GM19193 (cell line): ENCODE measurements around the gene APP.

ENCODE experiments used
- POLR2A ChIP-seq: IDR thresholded peaks from 4 replicates; pipeline ENCODE4 v1.6.1; 2011; ENCODE audit not compliant: insufficient read depth, insufficient read length; ENCODE audit errors: extremely low read depth

The APP gene

DNA sequence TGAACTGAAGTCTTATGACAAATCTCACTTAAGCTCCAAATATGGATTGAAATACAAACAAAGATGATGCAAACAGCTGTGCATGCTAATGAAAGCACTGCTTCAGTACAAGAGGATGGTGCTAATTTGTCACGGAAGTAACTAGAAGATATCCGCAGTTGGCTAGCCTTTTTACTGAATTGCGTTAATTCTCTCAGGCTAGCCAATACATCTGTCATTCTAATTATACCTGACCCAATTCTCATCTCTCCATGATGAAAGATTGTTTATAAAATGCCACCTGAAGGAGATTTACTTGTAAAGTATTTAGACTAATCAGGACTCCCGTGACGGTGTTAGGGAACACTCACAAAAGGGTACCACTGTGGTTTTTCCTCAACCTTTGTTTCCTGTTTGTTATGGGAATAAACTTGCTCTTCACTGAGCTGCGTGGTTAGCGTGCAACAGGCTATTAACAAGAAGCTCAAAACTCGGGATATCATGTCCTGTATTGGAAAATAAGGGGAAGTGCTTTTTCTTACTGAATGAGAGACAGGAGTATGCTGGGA lies 162.5 kb downstream of the APP start:
- TF ChIP-seq POLR2A: no peak

DNA sequence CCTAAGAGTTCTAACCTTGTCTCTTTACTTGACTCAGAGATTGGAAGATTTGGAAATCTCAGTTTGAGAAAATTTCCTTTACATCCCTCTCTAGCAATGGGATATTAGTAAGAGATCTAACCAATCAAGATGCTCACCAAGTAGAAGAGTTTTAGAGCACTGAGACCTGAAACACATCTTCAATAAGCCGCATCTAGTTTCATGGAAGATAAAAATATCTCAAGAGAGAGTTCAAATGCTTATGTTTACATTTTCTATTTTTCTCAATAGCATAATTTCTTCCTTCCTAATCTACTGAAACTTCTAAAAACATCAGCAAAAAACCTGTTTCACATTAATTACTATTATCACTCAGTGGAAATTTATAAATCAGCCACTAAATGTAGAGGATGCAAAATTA lies 165.1 kb downstream of the APP start:
- no peak for TF ChIP-seq POLR2A

DNA sequence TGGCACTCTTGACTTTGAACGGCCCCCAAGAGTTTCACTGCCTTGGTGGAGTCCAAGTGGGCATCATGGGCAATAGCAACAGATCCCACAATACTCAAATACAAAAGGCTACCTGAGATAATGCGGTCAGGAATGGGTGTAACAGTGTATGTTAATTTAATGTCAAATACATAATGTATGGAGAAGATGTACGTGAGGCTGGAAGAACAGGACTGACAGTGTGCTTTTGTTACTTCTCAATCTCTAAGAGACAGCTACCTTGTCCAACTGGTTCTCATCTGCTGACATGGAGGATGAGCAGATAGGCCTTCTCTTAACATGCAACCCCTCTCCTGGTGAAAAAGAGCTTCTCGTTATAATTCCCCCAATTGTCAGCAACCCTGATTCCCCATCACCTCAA lies 167.2 kb downstream of the APP start:
- TF ChIP-seq POLR2A: no peak

DNA sequence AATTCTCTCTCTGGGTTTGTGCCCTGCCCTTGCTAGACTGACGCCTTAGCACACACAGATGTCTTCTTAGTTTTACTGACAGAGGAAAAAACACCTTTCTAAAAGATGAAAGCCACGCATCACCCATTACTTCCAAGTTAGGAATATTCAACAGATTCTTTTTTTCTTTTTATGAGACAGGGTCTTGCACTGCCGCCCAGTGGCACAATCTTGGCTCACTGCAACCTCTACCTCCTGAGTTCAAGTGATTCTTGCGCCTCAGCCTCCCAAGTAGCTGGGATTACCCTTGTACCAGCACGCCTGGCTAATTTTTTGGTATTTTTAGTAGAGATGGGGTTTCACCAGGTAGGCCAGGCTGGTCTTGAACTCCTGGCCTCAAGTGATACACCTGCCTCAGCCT lies 169.2 kb downstream of the APP start:
- TF ChIP-seq POLR2A: no peak

DNA sequence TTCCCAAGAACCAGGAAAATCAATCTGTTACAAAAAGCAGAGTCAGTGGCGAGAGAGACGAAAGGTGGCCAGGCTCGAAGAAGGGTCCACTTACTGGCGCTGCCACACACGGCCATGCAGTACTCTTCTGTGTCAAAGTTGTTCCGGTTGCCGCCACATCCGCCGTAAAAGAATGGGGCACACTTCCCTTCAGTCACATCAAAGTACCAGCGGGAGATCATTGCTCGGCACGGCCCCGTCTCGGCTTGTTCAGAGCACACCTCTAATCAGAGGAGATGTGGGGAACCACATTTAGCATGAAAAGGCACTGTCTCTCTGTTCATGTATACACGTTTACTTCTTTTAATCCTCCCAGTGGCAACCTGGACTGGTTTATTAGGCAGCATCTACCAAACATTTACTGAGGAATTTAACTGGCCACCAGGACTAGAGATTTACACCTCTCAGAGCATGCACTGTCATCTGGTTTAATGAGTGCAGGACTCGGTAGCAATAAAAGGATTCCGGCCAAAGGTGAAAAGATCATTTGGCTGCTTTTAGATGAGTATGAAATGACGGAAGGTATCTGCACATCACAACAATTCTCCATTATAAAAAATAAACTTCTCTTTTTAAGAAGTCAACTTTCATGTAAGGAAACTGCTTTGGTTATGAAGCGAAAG lies 170.5 kb downstream of the APP start:
- TF ChIP-seq POLR2A: no peak

DNA sequence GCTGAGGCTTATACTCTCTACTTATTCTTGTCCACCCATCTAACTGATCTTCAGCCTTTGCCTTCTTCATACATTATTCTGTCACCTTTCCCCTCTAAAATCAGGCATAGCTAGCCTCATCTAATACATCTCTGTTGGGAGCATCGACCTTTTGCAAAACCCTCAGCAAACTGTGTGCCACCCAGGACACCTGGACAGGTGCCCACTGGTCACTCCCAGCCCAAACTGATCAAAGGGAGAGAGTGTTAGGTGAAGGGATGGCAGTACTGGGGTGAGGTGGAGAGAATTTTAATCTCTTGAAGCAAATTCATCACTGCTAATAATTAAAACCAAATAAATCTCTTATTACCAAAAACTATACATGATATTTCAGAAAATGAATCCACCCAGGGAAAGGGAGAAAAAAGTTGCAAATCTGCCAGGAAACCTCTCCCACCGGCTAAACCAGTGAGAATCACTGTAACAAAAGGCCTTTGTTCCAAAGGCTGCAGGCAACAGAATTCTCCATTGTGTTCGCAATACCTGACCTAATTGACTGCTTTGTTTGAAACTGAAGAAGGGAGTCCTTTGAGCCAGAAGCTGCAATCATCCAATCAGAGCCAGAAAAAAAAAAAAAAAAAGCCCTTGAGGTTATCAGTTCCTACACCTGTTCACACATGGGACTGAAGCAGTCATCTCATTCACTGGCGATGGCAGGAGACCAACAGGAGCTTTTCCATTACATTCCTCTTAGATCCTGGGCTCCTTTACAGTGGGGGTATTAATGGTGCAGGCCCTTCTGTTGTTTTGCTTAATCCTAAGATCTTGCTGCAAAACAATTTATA lies 172.6 kb downstream of the APP start:
- no peak for TF ChIP-seq POLR2A

DNA sequence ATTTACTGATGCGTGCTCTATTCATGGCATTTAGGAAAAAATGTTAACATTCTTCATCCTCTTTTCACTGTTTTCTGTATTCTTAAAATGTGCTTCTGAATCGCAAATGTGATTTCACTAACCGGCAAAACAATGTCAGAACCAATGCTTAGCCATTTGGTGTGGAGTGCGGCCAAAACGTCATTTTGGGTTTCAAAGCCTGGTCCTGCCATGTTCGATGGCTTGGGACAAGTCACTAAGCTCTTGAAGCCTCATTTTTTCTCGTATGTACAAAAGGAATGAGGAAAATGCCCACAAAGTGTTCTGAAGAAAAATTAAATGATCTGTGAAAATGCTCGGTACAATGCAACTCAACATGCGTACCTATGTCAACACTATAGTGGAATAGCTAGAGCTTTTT lies 175.3 kb downstream of the APP start:
- no peak for TF ChIP-seq POLR2A

DNA sequence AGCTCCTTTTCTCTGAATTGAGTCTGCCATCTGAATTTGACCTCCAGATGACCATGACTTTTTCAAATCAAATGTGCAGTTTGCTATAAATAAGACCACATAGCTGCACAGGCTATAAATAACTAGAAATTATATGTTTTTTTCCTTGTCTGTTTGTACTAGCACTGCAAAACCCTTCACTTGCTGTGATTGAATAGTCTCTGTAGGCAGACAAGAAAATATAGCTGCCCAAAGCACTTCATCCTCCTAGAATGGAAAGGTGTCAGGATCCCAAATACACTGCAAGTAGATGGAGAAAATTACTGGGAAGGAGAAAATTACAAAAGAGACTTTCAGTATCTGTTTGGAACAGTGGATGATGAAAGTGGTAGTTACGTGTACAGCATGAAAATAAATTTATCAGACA lies 175.8 kb downstream of the APP start:
- no peak for TF ChIP-seq POLR2A

DNA sequence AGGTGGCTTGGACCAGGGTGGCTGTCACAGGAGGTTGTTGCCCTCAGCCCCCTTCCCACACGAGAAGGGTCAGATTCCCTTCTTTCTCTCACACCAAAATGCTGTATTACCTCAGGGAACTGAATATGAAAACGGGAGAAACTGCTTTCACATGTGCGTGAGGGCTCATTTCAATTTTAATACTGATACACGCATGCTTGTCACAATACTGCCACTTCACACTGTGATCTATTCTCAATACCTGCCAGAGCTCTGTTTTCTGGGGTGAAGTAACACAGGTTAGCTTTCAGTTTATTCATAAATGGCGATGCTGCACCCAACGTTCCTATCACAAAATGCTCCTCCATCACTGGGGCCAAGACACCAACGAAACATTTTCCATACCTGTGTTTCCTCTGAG lies 181.8 kb downstream of the APP start:
- no peak for TF ChIP-seq POLR2A

DNA sequence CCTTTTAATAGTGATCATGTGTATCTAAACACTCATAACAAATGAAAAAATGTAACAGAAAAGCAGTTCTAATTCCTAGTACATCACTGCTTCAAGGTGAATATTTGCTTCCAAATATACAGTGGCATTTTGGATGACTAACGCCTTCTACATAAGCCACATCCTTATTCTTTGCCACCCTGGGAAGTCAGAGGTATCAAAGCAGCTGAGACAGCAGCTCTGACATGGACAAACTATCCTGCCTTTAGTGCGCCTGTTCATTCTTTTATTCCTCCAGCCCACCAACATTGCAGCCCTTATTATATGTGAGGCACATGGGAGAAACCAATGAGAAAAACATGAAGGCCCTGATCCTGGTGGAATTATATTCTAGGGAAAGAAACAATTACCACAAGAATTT lies 183.0 kb downstream of the APP start:
- TF ChIP-seq POLR2A: no peak

DNA sequence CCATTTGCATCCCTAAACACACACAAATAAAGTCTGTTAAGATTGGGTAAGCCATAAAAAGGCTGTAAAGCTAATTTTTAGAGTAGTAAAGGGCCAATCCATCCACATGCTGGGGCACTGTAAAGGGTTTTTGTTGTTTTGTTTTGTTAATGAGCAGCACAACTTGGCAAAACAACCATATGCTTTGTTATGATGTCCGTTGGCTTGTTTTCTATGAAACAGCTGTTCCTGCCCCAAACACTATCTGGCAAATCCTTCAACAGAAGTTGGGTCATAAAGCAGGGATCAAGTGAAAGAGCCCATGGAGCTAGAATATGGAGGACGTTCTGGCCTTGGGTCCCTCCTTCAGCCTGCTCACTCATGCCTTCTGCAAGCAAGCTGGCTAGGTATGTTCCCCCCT lies 183.6 kb downstream of the APP start:
- no peak for TF ChIP-seq POLR2A

DNA sequence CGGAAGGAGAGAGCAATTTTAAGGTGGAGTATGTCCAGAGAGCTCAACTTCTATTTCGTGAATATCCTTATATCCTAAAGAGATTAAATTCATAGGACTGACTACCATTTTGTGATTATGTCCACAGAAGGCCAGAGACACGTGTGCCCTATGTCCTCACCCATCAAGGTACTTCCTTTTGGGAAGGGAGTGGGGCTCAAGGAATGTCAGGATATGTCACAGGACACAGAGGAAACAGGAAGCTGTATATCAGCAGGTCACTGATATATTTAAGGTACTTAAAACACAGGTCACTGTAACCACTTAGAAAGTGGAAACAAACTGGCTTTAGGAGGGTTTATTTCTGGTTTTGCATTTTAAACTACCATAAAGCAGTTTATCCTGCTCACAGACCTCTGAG lies 184.6 kb downstream of the APP start:
- no peak for TF ChIP-seq POLR2A

DNA sequence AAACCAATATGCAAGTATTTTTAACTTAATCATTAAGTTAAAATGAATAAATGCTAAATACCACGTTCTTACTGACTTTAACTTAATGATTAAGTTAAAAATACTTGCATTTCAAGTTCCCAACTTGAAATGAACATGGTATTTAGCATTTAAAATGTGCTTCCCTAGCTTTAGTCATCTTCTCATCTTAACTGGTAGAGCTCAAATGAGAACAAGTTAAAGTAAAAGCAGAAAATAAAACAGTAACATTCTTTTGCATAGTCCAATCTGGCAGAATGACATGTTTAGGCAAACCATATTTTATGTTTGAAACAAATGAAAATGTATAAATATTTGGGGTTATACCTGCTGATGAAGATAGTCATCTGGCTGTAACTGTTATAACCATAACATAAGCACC lies 186.0 kb downstream of the APP start:
- TF ChIP-seq POLR2A: no peak

DNA sequence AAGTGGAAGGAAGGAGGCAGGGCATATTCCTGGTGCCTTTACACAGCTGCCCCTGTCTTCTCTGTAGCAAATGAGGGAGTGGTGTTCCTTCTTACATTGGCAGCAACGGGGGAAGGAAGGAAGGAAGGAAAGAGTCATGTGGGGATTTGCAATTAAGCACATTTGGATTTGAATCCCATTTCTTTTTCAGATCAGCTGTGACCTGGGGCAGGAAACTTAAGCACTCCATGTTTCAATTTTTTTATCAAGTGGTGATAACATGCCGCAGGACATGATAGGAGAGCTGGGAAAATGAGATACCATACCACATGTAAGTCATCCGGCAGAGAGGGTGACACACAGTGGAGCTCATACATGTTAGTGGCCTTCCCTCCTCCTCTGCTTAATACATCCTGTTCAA lies 186.8 kb downstream of the APP start:
- TF ChIP-seq POLR2A: no peak

DNA sequence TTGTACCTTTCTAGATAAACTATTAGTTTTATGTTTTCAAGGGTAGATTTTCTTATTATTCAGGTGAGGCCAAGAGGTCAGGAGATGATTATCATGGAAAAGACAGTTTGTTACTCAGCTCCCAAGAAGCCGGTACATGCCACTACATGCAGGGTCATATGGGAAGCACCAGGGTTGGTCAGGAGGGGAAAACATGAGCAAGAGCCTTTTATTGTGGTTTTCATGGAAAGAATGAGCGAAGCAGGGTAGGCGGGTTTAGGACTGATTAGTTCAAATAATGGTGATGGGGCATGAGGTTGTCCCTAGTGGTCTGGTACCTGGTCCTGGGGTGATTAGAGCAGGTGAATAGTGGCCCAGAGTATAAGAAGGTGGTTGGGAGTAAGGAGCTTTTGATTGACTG lies 189.9 kb downstream of the APP start:
- TF ChIP-seq POLR2A: no peak

DNA sequence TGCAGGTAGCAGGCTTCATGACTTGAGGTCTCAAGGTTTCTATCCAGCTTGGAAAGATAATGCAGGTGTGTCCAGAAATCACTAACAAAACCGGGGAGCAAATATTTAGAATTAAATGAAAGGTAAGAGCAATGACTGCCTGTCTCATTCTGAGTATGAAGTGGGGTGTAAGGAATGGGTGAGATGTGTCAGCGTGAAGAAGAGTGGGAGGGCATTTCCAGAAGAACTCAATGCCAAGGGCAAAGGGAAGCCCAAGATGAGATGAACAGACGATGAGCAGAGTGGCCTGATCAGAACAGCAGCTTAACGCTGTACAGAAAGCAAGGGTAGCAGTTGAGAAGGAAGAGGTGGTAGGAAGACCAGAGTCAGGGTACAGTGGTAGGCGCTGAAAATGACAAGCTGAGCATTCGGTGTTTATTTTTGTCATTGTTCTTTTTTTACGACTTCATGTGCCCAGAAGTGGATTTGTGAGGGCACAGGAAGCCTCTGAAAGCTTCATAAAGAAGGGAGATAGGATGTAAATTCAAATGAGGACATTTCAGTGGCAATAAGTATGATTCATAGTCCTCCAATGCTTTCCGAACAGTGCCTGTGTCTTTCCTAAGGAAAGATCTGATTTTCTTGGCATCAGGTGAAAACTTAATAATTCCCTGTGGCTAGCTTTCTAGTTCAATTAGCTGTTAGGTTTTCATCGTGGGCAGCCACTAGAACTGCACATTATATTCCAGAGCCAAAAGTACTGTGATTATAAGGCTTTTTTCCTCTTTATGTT lies 190.5 kb downstream of the APP start:
- no peak for TF ChIP-seq POLR2A

DNA sequence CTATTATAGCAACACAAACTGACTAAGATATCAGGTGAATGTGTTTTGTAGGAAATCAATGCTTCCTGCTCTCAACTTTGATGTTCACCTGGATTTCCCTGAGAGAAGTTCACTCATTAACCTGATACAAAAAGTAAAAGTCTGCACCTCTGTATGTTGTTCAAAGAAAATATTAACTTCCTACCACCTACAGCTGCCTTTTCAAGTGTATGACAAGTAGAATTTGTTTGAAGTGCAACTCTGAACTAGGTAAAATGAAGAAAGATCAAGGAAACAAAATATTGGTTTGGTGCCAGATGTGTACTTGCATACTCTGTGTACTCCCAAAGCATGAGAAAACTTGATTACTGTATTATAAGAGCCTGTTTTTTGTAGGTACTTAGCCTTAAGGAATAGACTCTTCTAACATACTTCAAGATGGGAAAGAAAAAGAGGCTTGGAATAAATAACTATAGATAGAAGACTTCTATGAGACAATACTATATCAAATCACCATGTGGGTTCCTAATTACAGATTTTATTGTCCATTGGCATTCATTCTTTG lies 193.4 kb downstream of the APP start:
- no peak for TF ChIP-seq POLR2A
